Measurements from ENCODE around the gene SVEP1.
"Not testable (repeated sequence)": the region's sequence is repeated elsewhere in the genome, so short reads cannot be mapped to it uniquely, and the experiment has no call there.

Gene SVEP1

DNA sequence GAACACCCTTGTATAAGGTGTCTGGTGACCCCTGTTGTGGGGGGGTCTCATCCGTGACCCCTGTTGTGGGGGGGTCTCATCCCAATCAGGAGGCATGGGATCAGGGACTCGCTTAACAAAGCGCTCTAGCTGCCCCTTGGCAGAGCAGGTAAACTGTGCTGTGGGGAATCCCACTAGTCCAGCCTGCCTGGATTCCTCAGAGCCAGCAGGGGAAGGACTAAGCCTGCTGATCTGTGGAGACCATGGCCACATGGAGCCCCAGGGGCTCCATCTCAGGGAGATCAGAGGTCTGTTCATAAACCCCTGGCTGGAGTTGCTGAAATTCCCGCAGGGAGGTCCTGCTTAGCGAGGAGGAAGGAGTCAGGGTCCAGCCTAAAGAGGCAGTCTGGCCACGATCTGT lies 196.1 kb downstream of the SVEP1 start:
- in situ Hi-C loops (cut with MboI; ENCODE audit: low sequenced_read_pairs) = no loop called here

DNA sequence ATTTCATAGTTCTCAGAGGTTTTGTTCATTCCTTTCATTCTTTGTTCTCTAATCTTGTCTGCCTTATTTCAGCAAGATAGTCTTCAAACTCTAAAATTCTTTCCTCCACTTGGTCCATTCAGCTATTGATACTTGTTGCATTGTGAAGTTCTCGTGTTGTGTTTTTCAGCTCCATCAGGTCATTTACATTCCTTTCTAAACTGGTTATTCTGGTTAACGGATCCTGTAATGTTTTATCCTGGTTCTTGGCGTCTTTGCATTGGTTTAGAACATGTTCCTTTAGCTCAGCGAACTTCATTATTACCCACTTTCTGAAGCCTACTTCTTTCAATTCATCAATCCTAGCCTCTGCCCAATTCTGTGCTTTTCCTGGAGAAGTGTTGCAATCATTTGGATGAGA lies 196.8 kb downstream of the SVEP1 start:
- in situ Hi-C loops (cut with MboI; ENCODE audit: low sequenced_read_pairs) = no loop called here

DNA sequence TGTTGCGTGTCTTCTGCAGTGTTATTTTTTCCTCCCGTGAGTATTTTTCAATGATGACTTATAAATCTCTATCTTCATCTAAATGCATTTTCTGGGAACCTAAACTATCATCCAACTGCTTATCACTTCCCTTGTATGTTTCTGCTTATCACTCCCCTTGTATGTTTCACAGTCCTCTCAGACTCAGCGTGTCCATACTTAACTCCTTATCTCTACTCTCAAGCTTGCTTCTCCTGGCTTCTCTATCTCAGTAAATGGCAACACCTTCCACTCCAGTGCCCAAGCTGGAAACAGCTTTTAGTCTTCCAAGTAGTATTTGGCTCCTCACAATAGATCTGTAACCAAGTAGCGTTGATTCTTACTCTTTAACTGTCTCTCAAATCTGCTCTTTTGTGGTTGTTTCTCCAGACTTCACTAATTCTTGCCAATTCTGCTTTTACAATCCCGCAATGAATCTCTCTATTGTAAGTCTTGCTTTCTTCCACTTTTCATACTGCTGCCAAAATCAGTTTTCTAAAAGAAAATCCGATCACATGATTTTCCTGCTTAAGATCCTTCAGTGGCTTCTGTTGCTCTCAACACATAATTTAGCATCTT lies 208.0 kb downstream of the SVEP1 start:
- in situ Hi-C loops (cut with MboI; ENCODE audit: low sequenced_read_pairs) = no loop called here

DNA sequence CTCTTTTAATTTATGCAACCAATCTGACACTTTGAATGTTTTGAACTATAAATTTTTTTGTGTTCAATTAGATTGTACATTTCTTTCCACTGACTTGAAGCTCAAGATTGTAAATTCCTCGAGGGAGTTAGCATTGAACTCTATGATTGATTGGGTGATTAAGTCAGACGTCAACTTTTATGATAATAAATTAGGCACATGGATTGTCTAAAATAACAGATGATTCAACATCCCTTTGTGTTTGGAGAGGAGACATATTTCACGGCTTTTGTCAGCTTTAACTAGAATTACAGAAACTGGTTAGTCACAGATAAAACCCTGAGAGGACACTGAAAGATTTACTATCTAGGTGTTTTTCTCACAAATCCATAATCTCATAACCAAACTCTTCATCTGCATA lies 209.2 kb downstream of the SVEP1 start:
- in situ Hi-C loops (cut with MboI; ENCODE audit: low sequenced_read_pairs) = no loop called here

DNA sequence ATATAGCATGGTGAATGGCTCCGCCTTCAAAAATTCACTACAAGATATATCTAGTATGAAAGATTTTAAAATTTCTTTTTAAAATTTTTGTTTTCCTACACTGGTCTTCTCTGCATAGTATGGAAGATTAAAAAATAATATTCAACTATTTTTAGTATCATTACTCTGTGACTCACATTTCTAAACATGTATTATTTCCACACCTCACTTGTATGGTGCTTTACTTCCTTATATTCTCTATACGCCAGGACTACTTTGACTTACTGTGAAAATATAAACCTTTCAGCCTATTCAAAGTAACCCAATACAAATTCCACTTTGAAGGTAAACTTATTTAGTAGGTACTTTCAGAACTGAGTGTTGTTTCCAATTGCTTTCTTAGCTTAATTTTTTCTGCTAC lies 215.1 kb downstream of the SVEP1 start:
- in situ Hi-C loops (cut with MboI; ENCODE audit: low sequenced_read_pairs) = no loop called here

DNA sequence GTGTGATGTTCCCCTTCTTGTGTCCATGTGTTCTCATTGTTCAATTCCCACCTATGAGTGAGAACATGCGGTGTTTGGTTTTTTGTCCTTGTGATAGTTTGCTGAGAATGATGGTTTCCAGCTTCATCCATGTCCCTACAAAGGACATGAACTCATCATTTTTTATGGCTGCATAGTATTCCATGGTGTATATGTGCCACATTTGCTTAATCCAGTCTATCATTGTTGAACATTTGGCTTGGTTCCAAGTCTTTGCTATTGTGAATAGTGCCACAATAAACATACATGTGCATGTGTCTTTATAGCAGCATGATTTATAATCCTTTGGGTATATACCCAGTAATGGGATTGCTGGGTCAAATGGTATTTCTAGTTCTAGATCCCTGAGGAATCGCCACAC lies 220.5 kb downstream of the SVEP1 start:
- in situ Hi-C loops (cut with MboI; ENCODE audit: low sequenced_read_pairs) = not testable (repeated sequence)

DNA sequence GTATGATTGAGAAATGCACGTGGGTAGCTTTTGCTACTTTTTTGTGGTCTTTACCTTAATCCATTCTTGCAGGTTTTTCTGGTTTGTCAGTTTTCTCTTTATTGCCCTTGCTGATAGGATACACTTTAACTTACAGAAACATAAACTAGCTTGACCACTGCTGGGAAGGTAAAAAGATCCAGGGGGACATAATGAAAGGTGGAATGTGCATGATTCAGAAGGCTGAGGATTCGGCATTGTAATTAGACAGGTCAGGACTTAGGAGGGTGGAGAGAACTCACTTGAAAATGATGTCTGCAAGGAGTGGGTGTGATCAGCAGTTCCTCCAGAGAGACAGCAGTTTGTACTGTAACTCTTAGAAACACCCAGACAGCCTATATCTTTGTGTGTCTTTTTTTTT lies 222.0 kb downstream of the SVEP1 start:
- in situ Hi-C loops (cut with MboI; ENCODE audit: low sequenced_read_pairs) = no loop called here

DNA sequence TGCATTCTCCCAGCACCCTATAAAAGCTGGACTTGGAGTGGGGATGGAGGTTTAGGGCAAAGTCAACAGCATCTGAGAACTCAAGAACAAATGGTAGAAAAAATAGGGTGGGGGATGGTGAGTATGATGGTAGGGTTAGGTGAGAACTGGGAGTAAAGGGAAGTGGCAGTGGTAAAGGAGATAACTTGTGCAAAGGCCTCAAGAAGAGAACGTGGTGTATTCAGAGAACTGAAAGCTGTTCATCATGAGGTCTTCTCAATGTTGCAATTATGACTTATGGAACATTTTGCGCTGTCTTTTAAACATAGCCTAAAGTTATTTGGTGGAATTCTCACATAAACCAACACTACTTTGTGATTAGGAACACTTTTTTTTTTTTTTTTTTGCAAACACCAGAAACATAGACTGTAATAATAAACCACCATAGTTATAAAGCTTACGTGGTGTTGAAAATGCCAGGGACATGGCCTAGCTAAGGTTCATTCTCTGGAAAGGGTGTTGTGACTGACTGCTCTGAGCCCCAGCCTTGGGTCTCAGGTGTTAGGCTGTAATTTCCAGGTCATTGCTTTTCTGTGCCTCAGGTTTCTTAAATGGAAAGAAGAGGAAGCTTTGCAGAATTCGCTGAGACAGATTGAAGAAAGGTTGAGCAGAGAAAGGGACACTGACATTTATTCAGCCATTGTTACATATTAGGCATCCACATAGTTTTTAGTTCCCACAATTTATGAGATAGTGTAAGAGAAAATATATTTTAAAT lies 222.7 kb downstream of the SVEP1 start:
- in situ Hi-C loops (cut with MboI; ENCODE audit: low sequenced_read_pairs) = no loop called here

DNA sequence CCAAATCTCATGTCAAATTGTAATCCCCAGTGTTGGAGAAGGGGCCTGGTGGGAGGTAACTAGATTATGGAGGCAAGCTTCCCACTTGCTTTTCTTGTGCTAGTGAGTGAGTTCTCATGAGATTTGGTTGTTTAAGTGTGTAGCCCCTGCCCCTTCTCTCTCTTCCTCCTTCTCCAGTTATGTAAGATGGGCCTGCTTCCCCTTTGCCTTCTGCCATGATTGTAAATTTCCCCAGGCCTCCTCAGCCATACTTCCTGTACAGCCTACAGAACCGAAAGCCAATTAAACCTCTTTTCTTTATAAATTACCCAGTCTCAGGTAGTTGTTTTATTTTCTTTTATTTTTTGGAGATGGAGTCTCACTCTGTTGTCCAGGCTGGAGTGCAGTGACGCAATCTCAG lies 223.6 kb downstream of the SVEP1 start:
- in situ Hi-C loops (cut with MboI; ENCODE audit: low sequenced_read_pairs) = no loop called here

DNA sequence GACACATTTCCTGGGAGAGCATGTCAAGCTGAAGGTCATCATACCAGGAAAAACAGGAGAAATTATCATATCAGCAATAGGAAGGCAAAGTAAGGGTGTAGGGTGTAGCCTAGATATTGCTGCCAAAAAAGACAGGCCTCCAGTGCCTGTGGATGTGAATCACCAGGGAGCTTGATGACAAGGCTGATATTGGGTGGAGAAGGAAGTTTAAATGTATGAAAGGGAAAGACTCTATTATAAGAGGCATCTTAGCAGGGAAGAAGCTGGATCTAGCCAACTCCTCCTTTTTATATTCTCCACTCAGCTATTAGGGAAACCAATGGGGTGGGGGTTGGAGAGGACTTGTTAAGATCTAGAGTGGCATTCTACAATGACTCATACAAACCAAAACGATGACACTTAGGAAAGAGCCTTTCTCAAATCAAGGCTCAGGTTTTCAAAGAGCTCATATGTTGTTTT lies 228.5 kb downstream of the SVEP1 start:
- in situ Hi-C loops (cut with MboI; ENCODE audit: low sequenced_read_pairs) = no loop called here

DNA sequence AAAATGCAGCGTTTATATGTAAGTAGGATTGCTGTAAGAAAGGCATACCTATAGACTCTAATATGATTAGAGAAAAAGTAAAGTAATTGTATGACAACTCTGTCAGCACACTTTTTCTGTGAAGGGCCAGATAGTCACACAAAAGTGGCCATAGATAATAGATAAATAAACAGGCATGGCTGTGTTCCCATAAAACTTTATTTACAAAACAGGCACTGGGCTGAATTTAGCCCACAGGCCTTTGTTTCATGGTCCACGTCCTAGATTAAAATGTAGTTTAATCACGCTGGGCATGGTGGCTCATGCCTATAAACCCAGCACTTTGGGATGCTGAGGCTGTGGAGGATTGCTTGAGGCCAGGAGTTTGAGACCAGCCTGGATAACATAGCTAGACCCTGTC lies 233.2 kb downstream of the SVEP1 start:
- in situ Hi-C loops (cut with MboI; ENCODE audit: low sequenced_read_pairs) = no loop called here

DNA sequence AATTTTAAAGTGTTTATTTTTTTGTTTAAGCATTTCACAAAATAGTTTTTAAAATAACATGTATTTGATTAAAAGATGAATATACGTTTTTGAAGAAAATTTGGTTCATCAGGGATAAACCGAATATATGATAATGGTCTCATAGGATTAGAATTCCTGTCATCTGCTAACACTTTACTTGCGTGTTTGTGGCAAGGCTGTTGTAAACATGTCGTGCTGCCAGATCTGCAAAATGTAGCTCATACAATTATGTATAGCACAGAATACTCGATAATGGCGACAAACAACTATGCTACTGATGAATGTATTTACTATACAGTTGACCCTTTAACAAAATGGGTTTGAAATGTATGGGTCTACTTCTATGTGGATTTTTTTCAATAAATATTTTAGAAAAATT lies 234.7 kb downstream of the SVEP1 start:
- in situ Hi-C loops (cut with MboI; ENCODE audit: low sequenced_read_pairs) = no loop called here

DNA sequence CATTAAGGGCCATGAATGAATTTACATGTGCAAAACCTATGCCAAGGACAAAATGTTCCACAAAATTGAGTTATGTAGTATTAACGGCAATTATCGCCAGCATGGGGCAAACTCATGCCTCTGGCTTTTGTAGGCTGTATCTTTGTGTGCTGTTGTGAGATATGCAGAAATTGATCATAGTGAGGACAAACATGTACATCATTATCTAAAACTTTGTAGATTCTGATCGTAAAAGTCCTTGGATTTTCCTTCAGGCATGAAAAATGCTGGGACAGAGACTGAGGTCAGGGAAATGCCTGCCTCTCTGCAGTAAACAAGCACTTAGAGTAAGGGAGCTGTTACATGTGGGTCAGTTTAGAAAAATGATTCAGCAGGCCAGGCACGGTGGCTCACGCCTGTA lies 236.0 kb downstream of the SVEP1 start:
- in situ Hi-C loops (cut with MboI; ENCODE audit: low sequenced_read_pairs) = no loop called here

DNA sequence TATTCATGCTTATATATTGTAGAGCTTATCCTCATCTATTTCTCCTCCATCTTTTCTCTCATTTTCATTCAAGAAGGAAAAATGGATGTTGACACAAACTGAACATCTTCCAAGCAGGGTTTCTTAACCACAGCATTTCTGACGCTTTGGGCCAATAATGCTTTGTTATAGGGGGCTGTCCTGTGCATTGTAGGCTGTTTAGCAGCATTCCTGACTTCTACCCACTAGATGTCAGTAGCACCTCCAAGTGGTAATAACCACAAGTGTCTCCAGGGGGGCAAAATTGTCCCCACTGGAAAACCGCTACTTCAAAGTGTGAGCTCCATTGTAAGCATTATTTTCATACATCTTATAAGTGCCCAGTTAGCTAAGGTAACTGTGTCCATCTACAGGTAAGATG lies 239.2 kb downstream of the SVEP1 start:
- in situ Hi-C loops (cut with MboI; ENCODE audit: low sequenced_read_pairs) = no loop called here

DNA sequence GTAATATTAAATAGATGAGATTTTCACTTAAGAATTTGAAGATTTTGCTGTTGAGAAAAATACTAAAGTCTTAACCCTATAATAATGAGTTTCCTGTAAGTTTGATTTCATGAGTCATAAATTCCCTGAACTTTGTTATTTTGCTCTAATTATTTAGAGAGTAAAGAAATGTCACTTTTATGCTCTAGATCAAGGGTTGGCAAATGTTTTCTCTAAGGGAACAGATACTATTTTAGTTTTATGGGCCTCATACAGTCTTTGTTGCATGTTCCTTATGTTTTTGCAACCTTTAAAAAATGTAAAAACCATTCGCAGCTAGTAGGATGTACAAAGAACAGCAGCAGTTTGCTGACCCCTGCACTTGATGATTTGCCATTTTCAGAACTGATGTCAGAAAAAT lies 241.4 kb downstream of the SVEP1 start:
- in situ Hi-C loops (cut with MboI; ENCODE audit: low sequenced_read_pairs) = no loop called here

DNA sequence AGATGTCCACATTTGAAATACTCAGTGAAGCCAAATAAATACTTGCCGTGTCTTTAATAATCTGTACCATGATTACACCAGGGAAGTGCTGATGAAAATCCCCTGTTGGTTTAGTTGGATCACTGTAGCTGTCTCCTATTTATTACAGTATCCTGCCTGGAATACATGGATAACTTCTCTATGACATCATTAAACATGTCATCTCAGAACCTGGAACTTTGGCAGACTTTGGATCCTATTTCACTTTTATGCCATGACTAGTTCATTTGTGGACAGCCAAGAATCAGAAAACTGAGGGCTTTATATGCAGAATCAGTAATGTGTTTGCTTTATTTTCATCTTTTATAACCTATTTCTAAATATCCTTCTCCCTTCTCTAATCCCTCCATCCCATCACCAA lies 241.8 kb downstream of the SVEP1 start, which contains the start of gene TXNDC8:
TSS of gene TXNDC8 (minus strand) at position 137 of the 400 bp plus-strand sequence.
- in situ Hi-C loops (cut with MboI; ENCODE audit: low sequenced_read_pairs) = no loop called here

DNA sequence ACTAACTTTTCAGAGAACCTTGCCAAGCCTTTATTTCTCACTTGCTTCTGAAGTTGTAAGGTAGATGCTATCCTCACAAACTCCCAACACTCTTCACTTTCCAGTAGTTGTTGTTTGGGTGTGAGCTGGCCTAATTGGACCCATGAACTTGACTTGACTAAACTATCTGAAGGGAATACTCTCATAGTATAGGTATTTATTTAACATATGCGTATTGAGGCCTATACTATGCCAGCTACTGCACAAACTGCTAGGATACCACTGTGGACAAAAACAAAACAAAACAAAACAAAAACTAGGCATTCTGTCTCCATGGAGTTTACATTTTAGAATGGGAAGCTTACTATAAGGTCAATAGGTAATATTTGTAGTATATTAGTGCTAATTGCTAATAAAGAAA lies 243.2 kb downstream of the SVEP1 start:
- in situ Hi-C loops (cut with MboI; ENCODE audit: low sequenced_read_pairs) = no loop called here

DNA sequence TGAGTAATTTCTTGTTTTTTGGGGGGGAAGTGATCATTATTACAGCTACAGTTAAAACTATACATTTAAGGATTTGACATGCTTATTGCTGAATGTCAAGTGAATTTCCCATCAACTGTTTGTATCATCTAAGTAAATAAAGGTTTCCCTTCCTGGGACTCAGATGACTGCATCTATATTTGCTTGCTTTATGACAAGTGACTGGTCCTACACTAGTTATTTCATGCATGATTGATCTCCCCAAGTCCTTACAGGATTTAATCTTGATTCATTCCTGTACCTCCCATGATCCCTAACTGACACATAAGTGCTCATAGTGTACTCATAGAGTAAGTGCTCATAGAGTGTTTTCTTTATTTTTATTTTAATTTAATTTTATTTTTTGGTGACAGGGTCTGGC lies 244.7 kb downstream of the SVEP1 start:
- in situ Hi-C loops (cut with MboI; ENCODE audit: low sequenced_read_pairs) = no loop called here

DNA sequence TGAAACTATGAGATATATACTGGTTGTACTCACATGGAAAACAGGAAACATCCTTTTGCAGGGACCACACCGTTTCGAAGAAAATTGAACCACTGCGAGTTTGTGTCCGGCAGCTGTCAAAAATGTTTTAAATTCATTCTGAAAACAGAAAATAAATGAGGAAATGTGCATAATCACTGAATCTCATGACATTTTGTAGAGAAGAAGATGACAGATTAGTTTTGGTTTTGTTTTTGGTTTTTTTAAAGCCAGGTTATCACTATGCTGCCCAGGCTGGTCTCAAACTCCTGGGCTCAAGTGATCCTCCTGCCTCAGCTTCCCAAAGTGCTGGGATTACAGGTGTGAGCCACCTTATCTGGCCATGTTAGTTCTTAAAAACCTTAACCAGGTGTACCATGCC lies 245.4 kb downstream of the SVEP1 start:
- in situ Hi-C loops (cut with MboI; ENCODE audit: low sequenced_read_pairs) = no loop called here

DNA sequence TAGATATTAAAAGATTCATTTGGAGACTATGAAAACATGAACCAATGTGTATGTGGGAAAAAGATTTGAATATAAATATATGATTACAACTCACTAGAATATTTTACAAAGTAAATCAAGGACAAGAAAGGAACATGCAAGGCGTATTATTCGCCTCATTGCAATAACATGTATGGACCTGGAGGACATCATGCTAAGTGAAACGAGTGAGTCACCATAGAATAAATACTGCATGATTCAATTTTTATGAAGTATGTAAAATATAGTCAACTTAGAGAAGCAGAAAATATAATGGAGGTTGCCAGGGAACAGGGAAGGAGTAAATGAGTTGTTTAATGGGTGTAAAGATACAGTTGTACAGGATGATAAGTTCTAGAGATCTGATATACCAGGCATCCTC lies 246.8 kb downstream of the SVEP1 start:
- in situ Hi-C loops (cut with MboI; ENCODE audit: low sequenced_read_pairs) = no loop called here

DNA sequence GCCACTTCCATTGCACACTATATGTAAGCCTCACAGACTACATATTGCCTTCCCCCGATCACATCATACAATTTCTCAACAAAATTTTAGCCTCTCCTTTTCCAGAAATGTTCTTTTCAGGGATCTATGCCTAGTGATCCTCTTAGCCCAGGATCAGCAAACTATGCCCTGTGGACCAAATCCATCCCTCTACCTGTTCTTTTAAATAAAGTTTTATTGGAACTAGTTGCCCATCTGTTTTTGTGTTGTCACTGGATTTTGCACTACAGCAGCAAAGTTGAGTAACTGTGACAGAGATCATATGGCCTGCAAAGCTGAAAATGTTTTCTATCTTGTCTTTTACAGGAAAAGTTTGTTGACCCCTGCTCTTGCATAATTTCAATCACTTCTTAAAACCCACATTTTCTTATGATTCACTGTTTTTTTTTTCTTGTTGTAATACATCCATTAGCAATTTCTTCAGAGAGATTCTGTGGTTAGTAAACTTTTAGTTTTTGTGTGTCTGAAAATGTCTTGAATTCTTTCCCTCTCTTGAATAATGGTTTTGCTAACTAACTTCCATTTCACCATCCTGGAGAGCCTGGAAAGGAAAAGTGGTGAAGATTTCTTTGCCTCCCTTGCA lies 248.9 kb downstream of the SVEP1 start:
- in situ Hi-C loops (cut with MboI; ENCODE audit: low sequenced_read_pairs) = no loop called here

DNA sequence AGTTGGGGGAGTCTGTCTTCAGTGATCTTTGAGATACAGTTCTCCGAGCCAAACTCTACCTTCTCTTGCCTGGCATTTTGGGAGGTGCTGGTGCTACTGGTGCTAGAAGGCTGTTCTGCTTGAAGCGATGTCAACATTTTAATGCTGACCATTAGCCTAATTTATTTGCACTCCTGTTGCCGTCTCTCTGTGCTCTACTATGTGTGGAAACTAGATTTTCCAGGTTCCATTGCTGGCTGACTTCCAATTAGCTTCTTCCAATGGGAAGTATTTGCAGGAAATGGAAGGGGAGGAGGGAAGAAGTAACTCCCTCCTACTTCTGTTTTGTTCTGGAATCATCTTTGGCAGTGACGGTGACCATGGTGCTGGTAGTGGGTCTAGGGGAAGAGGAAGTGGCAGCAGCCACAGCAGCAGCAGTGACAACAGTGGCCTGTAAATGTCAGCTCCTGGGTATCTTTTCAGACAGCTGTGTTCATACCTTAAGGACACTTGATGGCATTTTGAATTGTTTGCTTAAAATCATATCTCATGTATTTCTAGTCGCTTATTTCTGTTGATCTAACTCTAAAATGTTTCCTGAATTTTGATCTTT lies 249.8 kb downstream of the SVEP1 start:
- in situ Hi-C loops (cut with MboI; ENCODE audit: low sequenced_read_pairs) = no loop called here
